SH-SY5Y (cell line): ENCODE results near the gene EFHC1.

ENCODE experiments used
- GATA2 ChIP-seq: IDR thresholded peaks from 2 replicates; pipeline ENCODE4 v1.6.1; 2011; ENCODE audit warnings: mild to moderate bottlenecking, low read depth, low read length
- GATA3 ChIP-seq: IDR thresholded peaks from 2 replicates; pipeline ENCODE4 v1.6.1; 2011; ENCODE audit warnings: low read depth, mild to moderate bottlenecking, low read length, moderate library complexity

Gene EFHC1

DNA sequence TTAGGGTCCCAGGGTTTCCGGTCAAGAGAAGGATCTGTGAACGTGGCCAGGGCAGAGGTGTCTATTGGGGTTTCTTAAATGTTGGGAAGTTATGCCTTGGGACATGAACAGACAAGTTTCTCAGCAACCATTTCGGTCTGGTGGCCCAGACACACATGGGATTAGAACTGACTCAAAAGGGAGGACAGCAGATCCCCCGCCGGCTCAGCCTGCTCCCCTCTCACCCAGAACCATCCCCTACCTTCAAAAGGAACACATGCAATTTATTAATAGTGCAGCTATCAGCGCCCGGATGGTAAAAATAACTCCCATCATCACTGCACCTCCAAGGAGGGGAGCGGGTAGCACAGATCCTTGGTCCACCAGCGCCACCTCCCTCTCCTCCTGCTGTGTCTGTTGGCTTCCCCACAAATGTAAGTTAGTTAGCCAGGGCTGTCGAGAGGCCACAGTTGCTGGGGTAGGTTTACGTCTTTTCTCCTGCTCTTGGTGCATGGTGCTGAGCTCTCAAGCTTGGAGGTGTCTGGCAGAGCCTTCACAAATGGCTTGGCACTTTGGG is 79.6 kb downstream of the EFHC1 start:
- TF ChIP-seq GATA3 = no peak

- TF ChIP-seq GATA2 (no peak), GATA3 (no peak)
Observed at GRCh38 chr6:52500238-52501129, 80.3 kb downstream of the EFHC1 start.

- TF ChIP-seq GATA3 (no peak), GATA2 (no peak)
Observed at GRCh38 chr6:52502306-52503029, 82.3 kb downstream of the EFHC1 start.

- no peak for TF ChIP-seq GATA2
- TF ChIP-seq GATA3 = no peak
Observed at GRCh38 chr6:52503323-52503747, 83.2 kb downstream of the EFHC1 start.

DNA sequence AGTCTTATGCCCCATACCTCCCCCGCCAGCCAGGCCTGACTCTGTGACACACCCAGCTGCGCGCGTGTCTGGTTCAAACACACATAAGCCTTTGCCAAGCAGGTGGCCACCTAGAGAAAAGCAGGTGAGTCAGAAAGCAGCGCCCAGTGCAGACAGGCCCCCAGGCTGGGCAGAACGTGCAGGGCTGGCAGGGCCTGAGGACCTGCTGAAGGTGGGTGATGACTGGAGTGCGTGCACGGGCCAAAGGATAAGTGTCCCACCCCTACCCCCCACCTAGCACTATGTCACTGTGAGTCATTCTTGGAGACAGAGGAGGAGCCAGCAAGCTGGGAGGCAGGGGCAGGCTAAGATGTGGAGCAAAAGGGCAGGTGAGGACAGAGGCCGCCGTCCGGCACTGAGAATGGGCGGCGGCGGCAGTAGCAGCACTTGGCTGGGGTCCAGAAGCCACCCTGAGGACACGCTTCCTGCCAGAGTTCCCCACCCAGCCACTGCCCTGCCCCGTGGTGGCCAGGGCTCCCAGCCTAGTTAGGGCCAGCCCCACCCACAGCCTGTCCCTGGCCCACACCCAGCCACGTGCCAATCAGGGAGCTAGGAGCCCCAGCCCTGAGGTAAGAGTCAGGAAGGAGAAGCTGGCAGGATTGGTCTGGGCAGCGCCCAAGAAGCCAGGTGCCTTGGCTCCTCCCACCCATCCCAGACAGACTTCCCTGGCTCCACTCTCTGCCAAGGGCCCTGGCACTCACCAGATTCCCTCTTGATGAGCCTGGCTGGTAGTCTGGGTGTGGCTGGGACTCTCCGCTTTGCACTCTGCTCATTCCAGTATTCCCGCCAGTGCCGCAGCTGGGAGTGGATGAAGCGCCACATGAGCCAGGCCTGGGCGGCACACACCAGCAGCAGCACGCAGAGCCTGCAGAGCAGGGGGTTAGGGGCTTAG is 84.0 kb downstream of the EFHC1 start:
- no peak for TF ChIP-seq GATA2
- TF ChIP-seq GATA3 = no peak

- TF ChIP-seq GATA3 = no peak
- TF ChIP-seq GATA2 = no peak
Observed at GRCh38 chr6:52504782-52505136, 84.6 kb downstream of the EFHC1 start.

DNA sequence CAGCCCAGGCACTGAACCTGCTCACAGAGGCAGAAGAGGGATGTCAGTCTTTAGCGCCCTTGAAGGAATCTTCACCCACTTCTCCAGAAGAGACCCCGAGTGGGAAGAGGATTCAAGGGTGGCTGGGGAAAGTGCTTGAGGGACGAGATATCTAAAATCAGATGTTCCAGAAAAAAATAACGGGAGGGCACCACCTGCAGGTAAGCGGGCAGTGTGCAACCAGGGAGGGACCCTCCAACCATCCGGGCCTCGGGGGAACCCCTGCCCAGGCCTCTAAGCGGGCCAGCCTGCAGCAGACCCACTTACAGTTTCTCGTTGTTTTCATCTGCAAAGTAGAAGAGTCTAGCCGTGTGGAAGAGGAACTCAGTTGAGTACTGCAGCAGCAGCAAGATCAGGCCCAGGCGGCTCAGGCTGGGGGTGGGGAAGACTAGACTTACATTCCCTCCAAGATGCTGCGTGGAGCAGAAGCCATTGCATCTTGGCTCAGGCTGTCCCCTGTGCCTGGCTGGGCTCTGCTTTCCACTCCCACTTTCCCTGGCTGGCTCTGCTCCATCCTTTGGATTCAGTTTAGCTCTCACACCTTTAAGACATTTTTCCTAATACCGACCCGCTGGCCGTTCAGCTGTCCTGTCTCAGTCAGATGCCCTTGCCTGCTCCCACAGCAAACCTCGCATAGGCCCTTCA is 85.7 kb downstream of the EFHC1 start:
- no peak for TF ChIP-seq GATA2
- no peak for TF ChIP-seq GATA3

- TF ChIP-seq GATA3 = no peak
- TF ChIP-seq GATA2 = no peak
Observed at GRCh38 chr6:52506476-52506875, 86.3 kb downstream of the EFHC1 start.

- TF ChIP-seq GATA2 (no peak), GATA3 (no peak)
Observed at GRCh38 chr6:52507557-52508260, 87.6 kb downstream of the EFHC1 start.

- no peak for TF ChIP-seq GATA3
- TF ChIP-seq GATA2 = no peak
Observed at GRCh38 chr6:52508261-52508739, 88.2 kb downstream of the EFHC1 start.

DNA sequence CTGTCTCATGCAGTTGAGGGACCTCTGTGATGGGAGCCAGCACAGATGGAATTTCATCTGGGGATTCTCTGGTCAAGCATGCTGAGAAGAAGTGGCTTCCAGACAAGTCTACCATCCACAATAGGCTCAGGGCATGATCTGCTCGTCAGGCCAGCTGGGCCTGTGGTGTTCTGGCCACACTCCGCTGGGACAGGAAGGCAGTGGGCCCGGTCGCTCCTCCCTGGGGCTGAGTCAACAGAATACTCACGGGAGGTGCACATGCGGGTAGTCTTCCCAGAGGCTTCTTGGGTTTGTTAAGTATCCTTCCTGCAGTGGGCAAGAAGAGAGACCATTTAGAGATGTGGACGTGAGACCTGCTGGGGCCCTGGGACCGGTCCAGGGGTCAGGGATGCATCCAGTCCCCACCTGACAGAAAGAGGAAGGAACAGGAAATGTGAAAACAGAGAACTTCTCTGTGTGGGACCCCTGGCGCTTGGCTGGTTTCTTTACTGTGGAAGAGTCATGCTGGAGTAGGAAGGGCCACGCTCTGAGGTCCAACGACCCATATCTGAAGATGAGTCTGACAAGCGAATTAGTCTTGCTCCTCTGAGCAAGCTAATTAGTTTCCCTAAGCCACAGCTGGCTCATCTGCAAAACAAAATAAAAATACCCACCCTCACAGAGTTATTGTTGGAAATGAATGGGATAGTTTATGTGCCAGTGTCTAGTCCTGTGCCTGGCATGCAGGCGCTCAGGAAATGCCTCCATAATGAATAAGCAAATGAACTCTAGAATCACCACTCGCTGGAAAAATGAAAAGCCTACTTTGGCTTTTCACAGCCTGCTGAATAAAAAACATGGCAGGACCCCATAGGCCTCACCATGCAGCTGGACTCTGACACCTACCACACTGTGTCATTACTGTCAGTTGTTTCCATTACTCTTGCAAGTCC is 89.4 kb downstream of the EFHC1 start:
- no peak for TF ChIP-seq GATA2
- no peak for TF ChIP-seq GATA3

GRCh38 chr6:52510213-52510562 is 90.0 kb downstream of the EFHC1 start:
- TF ChIP-seq GATA3 = no peak
- TF ChIP-seq GATA2 = no peak
